Measurements from ENCODE around the gene LRP1B. TPM values are rescaled to one million over a fixed set of nuclear protein-coding genes. Genes with fewer than 3 reads are reported as not detected.

LRP1B gene
- 117 TPM for total RNA-seq

DNA sequence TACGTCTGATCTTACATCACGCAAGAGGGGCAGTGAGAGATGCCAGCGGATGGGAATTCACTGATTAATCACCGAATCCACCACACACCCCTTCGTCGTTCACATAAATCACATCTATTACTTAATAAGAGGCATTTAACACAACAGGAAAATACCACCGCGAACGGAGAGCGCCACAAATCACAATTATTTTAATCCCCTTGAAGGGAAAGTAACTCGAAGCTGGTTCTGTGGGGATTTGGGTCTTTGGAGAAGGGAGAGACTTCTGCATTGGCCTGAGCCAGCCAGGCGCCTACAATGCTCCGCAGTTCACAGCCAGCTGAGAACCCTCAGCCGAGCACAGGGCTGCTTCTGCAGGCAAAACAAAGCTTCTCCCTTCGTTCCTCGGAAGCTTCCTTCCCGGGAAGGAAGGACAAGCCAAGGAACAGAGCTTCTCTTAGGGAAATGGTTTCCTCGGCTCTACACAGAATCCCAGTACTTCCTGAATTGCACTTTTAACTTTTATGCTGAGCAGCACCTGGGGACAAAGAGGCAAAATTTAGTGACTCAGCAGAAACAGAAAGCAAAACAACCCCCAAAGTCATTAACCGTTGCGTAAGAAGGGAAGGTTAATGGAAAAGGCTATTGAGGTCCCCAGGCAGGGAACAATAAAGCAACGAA is at the start of gene LRP1B:
Gene LRP1B, minus strand, starts transcription at position 7 of the 660 bp plus-strand sequence. CDS start 287 bp downstream, outside the sequence.

Small RNA genes lying within 50 kb of the gene (small RNA-seq; reads per million reads assigned to genes)
- gene AC068287.1 (ENCODE audit: low replicate concordance) (not detected), gene MTCO1P44 (ENCODE audit: low replicate concordance) (not detected), gene RF00019 (ENCODE audit: low replicate concordance) (not detected), gene RF02271 (ENCODE audit: low replicate concordance) (not detected), gene RNU6-904P (ENCODE audit: low replicate concordance) (not detected)
